SK-MEL-5 (cell line): ENCODE measurements around the gene CDC42. TPM values are rescaled to one million over a fixed set of nuclear protein-coding genes. Genes with fewer than 3 reads are reported as not detected.
A peak's percentile ranks its signal among the peaks of the same experiment; 100 is the strongest.

ENCODE experiments used
- DNase-seq: peaks from one replicate; pipeline ENCODE4 v3.0.0-alpha.2; 2016; ENCODE audit warnings: low read depth, low spot score
- in situ Hi-C: cut with HindIII; loops from 2 replicates; pipeline ENCODE4 v1.10.0; 2016; ENCODE audit warnings: low sequenced_read_pairs, high pct_unique_total_duplicates, low pct_unique_long_range_greater_than_20kb
- small RNA-seq, 2 experiments: library from RNA; depleted of rRNA; stranded (forward); fragments of <200 nt; gene quantifications; one replicate each; pipeline ENCODE3, GENCODE V24; 2014
- total RNA-seq: library from RNA; depleted of rRNA; stranded (reverse); fragments of >200 nt; shearing (Covaris generic); gene quantifications from 2 replicates; pipeline ENCODE4 v1.2.3, GENCODE V29; 2014; rRNA removed

CDC42 gene
- total RNA-seq, 1 experiment from 2014 or later: 257 TPM

- in situ Hi-C loops: no loop called here
- peak; percentile 58 for DNase-seq
These were observed 79.5 kb downstream of the CDC42 start for GRCh38 chr1:22131875-22132486.

- in situ Hi-C loops: no loop called here
- DNase-seq: no peak
These were observed 80.2 kb downstream of the CDC42 start for GRCh38 chr1:22132517-22133235.

GRCh38 chr1:22133247-22133930, 80.9 kb downstream of the CDC42 start:
- in situ Hi-C loops: no loop called here
- DNase-seq: no peak

GRCh38 chr1:22133931-22134324, 81.4 kb downstream of the CDC42 start:
- in situ Hi-C loops: no loop called here
- DNase-seq: no peak

GRCh38 chr1:22137004-22137720, 84.7 kb downstream of the CDC42 start:
- in situ Hi-C loops: no loop called here
- no peak for DNase-seq

GRCh38 chr1:22139066-22139594, 86.6 kb downstream of the CDC42 start:
- in situ Hi-C loops: no loop called here
- no peak for DNase-seq

- no peak for DNase-seq
- in situ Hi-C loops: no loop called here
These were observed 87.3 kb downstream of the CDC42 start for GRCh38 chr1:22139817-22140216.

Small RNA genes within 50 kb of the gene (small RNA-seq; reads per million reads assigned to genes)
- gene RN7SL186P (0 reads per million in 2 experiments), gene RNU6-776P (0 reads per million in 2 experiments)

Other genes starting within 250 kb of the CDC42 start
- gene LDLRAD2, start 240.4 kb upstream of the CDC42 start, total RNA-seq: not detected in 2 replicates
- 7.2 and 9.6 TPM in 2 replicates for gene HSPG2, start 115.4 kb upstream of the CDC42 start, total RNA-seq
- gene CELA3B, start 75.7 kb upstream of the CDC42 start, total RNA-seq: not detected in 2 replicates
- not detected in 2 replicates for gene CELA3A, start 51.1 kb upstream of the CDC42 start, total RNA-seq
- 0.16 and 0.18 TPM in 2 replicates for gene WNT4, start 90.4 kb downstream of the CDC42 start, total RNA-seq